Measurements from ENCODE around the gene SLC25A47.
A peak's percentile ranks its signal among the peaks of the same experiment; 100 is the strongest.
"Not testable (repeated sequence)": the region's sequence is repeated elsewhere in the genome, so short reads cannot be mapped to it uniquely, and the experiment has no call there.

Gene SLC25A47

GRCh38 chr14:100323121-100323941 lies at the start of gene SLC25A47:
TSS of gene SLC25A47 (plus strand) at chr14:100323339. CDS start at chr14:100323415, 76 bp downstream.
- DNase-seq, result no peak

- DNase-seq, result no peak
These were observed 48.9 kb upstream of the SLC25A47 start for GRCh38 chr14:100274250-100274649.

GRCh38 chr14:100275214-100275613 lies 47.9 kb upstream of the SLC25A47 start:
- DNase-seq, result no peak

- no peak for DNase-seq
These were observed 44.4 kb upstream of the SLC25A47 start for GRCh38 chr14:100278702-100279101.

- DNase-seq, result no peak
These were observed 44.0 kb upstream of the SLC25A47 start for GRCh38 chr14:100279133-100279532.

GRCh38 chr14:100279563-100279962 lies 43.6 kb upstream of the SLC25A47 start:
- DNase-seq, result no peak

GRCh38 chr14:100281286-100282082 lies 41.7 kb upstream of the SLC25A47 start:
- DNase-seq, result no peak

GRCh38 chr14:100282083-100282350 lies 41.1 kb upstream of the SLC25A47 start:
- no peak for DNase-seq

- DNase-seq, result no peak
These were observed 40.2 kb upstream of the SLC25A47 start for GRCh38 chr14:100282766-100283419.

- DNase-seq, result not testable (repeated sequence)
These were observed 39.7 kb upstream of the SLC25A47 start for GRCh38 chr14:100283436-100283835.

- DNase-seq, result no peak
These were observed 38.9 kb upstream of the SLC25A47 start for GRCh38 chr14:100283984-100284881.

GRCh38 chr14:100285021-100285912 lies 37.9 kb upstream of the SLC25A47 start:
- peak; percentile 80 for DNase-seq

- no peak for DNase-seq
These were observed 37.2 kb upstream of the SLC25A47 start for GRCh38 chr14:100285913-100286400.

- DNase-seq, result no peak
These were observed 36.5 kb upstream of the SLC25A47 start for GRCh38 chr14:100286484-100287191.

- no peak for DNase-seq
These were observed 35.7 kb upstream of the SLC25A47 start for GRCh38 chr14:100287202-100287997.

- not testable (repeated sequence) for DNase-seq
These were observed 35.2 kb upstream of the SLC25A47 start for GRCh38 chr14:100287998-100288295.

GRCh38 chr14:100288382-100289185 lies 34.6 kb upstream of the SLC25A47 start:
- no peak for DNase-seq

- no peak for DNase-seq
These were observed 33.1 kb upstream of the SLC25A47 start for GRCh38 chr14:100289916-100290606.
